Glutamatergic neuron (in vitro differentiated cells): ENCODE results near the gene DCAF17. TPM values are rescaled to one million over a fixed set of nuclear protein-coding genes. Genes with fewer than 3 reads are reported as not detected.

Source experiments
- DNase-seq: peaks from one replicate; pipeline ENCODE4 v3.0.0; 2022
- H3K27ac Mint-ChIP-seq: one replicate; pipeline ENCODE4 v1.8.0; 2020; ENCODE audit warnings: mild to moderate bottlenecking, mixed read lengths, inconsistent platforms; ENCODE audit not compliant: unreplicated experiment
- H3K27me3 Mint-ChIP-seq: one replicate; pipeline ENCODE4 v1.8.0; 2020; ENCODE audit warnings: mild to moderate bottlenecking, moderate library complexity, mixed read lengths, inconsistent platforms; ENCODE audit not compliant: unreplicated experiment
- H3K36me3 Mint-ChIP-seq: one replicate; pipeline ENCODE4 v1.8.0; 2020; ENCODE audit warnings: mild to moderate bottlenecking, mixed read lengths, inconsistent platforms; ENCODE audit not compliant: unreplicated experiment
- H3K4me1 Mint-ChIP-seq: one replicate; pipeline ENCODE4 v1.8.0; 2020; ENCODE audit warnings: mild to moderate bottlenecking, low read depth, mixed read lengths, inconsistent platforms; ENCODE audit not compliant: unreplicated experiment
- H3K4me3 Mint-ChIP-seq: one replicate; pipeline ENCODE4 v1.8.0; 2020; ENCODE audit warnings: mild to moderate bottlenecking, mixed read lengths, inconsistent platforms; ENCODE audit not compliant: unreplicated experiment
- H3K9me3 Mint-ChIP-seq: one replicate; pipeline ENCODE4 v1.8.0; 2020; ENCODE audit warnings: mild to moderate bottlenecking, moderate library complexity, mixed read lengths, inconsistent platforms; ENCODE audit not compliant: unreplicated experiment
- total RNA-seq: library from RNA; stranded (reverse); fragmentation: NEBNext Ultra II Directional; extraction: Animal tissue kit (Norgen Biotek cat#: 25700); gene quantifications from one replicate; pipeline ENCODE4 v1.2.1, GENCODE V29; 2021; ENCODE audit not compliant: unreplicated experiment
- TF ChIP-seq, protein P1 (sequence below): fragments of 200-600 bp; sonication (generic); IDR thresholded peaks from one replicate; pipeline ENCODE4 v1.5.0; 2021; ENCODE audit not compliant: partially characterized antibody, unreplicated experiment

DCAF17 gene
- total RNA-seq, 1 donor from 2014 or later, result 17.0 TPM

DNA sequence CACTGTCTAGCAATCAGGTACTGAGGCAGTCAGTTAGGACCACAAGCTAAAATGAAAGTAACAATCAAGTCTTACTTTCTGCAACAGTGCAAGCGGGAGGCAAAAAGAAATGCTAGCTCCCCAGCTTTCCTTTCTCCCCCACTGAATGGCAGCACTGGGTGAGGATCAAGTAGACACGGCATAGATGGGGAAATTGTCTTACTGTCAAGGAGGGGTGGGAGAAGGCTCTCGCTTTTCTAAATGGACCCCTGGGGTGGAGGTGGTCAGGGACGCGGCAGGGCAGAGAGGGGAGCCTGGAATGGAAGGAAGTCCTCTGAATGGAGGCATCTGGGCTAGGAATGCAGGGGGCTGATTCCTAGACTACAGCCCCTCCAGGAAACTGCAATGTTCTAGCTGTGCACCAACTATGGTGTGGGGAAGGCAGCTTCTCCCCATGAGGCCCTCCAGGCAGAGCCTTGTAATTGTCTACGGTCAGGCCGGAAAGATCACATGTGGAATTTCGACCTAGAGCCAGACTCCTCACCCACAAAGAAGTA lies 24.5 kb upstream of the DCAF17 start:
- Mint-ChIP-seq H3K27ac (no peak overlapping the region), H3K4me3 (no peak overlapping the region), H3K4me1 (no peaks in the 10 kb centered on the region), H3K27me3 (no peaks in the 10 kb centered on the region), H3K9me3 (no peaks in the 10 kb centered on the region), H3K36me3 (no peaks in the 10 kb centered on the region)
- TF ChIP-seq, protein P1, sequence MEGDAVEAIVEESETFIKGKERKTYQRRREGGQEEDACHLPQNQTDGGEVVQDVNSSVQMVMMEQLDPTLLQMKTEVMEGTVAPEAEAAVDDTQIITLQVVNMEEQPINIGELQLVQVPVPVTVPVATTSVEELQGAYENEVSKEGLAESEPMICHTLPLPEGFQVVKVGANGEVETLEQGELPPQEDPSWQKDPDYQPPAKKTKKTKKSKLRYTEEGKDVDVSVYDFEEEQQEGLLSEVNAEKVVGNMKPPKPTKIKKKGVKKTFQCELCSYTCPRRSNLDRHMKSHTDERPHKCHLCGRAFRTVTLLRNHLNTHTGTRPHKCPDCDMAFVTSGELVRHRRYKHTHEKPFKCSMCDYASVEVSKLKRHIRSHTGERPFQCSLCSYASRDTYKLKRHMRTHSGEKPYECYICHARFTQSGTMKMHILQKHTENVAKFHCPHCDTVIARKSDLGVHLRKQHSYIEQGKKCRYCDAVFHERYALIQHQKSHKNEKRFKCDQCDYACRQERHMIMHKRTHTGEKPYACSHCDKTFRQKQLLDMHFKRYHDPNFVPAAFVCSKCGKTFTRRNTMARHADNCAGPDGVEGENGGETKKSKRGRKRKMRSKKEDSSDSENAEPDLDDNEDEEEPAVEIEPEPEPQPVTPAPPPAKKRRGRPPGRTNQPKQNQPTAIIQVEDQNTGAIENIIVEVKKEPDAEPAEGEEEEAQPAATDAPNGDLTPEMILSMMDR, result no peak
- no peak for DNase-seq

DNA sequence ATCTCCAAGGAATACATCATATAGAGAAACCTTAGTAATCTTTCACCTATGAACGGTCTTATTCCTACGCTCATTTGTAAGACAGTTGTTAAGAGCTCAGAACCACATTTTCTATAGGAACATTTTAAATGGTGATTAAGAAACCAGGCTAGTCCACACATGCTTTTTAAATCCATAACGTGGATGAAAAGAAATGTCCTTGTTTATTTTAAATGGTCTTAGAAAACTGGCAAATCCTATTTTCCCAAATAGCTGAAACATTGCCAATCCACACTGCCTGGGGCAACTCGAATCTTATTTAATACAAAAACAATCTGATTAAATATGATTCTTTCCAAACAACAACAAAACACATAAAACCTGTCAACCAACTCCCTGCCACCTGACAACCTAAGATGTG lies 23.9 kb upstream of the DCAF17 start:
- H3K27ac Mint-ChIP-seq, result no peak overlapping the region

DNA sequence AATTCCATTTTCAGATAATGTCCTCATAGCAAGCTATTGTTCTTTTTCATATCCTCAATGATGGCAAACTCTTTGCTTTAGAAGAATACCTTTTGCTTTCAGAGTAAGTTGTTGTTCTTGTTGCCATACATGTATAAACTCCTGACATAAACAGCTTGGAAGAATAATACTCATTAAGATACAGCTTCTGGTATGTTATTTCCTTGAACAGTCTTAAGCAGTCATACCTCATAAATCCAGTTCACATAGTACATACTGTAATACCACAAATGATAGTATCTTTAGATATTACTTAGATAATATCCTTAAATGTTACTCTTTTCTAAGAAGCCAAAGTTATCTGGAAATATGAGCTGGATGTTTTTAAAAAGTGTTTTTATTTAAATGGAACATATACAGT lies 23.4 kb upstream of the DCAF17 start:
- Mint-ChIP-seq H3K36me3 (no peaks in the 10 kb centered on the region), H3K27ac (no peak overlapping the region)

More for the DNA sequence above, 23.9 kb upstream of the DCAF17 start:
- TF ChIP-seq, protein P1, result no peak
- no peaks in the 10 kb centered on the region for H3K27me3 Mint-ChIP-seq
- peaks cover 2% of the 10 kb centered on the region for H3K4me1 Mint-ChIP-seq
- no peak overlapping the region for H3K4me3 Mint-ChIP-seq
- DNase-seq, result no peak
- H3K9me3 Mint-ChIP-seq, result no peaks in the 10 kb centered on the region
- H3K36me3 Mint-ChIP-seq, result no peaks in the 10 kb centered on the region

DNA sequence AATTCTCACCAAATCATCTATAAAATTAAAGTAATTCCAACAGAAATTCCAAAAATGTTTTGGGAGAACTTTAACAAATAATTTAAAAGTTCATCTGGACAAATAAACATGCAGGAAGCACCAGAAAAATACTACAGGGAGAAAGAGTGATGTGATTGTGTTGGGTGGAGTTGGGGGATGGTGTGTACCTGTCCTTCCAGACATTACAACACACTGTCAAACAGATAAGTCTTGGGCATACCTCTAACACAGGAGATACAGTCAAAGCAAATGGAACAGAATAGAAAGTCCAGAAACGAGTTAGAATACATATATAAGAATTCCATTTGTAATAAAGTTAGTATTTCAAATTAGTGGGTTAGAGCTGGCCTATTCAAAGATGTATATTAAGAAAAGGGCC lies 22.8 kb upstream of the DCAF17 start:
- Mint-ChIP-seq H3K4me3 (no peak overlapping the region), H3K27ac (no peak overlapping the region), H3K36me3 (no peaks in the 10 kb centered on the region), H3K9me3 (no peaks in the 10 kb centered on the region), H3K4me1 (peaks cover 7% of the 10 kb centered on the region), H3K27me3 (no peaks in the 10 kb centered on the region)
- no peak for DNase-seq
- TF ChIP-seq, protein P1, result no peak

More for the DNA sequence above, 23.4 kb upstream of the DCAF17 start:
- Mint-ChIP-seq H3K4me3 (no peak overlapping the region), H3K9me3 (no peaks in the 10 kb centered on the region), H3K4me1 (peaks cover 2% of the 10 kb centered on the region), H3K27me3 (no peaks in the 10 kb centered on the region)
- TF ChIP-seq, protein P1, result no peak
- DNase-seq, result no peak

DNA sequence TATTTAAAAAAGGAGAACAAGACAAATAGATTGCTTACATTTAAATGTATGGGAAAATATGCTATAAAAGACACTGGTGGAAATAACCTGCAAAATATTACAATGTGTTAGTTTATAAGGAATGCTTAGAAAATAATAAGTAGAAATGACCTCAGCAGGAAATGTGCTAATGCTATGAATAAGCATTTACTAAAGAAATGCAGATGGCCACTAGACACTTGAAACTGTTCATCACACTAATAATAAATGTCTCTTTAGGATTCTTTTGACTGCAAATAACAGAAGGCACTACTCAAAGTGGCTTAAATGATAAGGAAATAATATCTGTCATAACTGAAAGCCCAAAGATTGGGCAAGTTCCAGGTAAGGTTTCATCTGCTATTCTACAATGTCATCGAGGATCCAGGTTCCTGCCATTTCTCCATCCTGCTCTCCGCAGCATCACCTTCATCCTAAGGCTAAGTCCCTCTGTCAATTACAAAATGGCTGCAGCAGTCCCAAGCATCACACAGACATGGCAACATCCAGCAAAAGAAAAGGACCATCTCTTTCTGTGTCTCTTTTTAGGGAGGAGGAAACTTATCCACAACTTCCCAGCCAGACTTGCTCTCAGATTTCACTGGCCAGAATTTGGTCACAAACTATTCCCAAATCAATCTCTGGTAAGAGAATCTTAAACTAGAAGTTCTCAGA lies 22.1 kb upstream of the DCAF17 start:
- Mint-ChIP-seq H3K27ac (no peak overlapping the region), H3K36me3 (no peaks in the 10 kb centered on the region), H3K9me3 (no peaks in the 10 kb centered on the region), H3K27me3 (no peaks in the 10 kb centered on the region), H3K4me3 (no peak overlapping the region), H3K4me1 (peaks cover 7% of the 10 kb centered on the region)
- no peak for DNase-seq
- TF ChIP-seq, protein P1, result no peak
